Transverse colon (tissue), 4 donors: ENCODE results near the gene VSIG2. TPM values are rescaled to one million over a fixed set of nuclear protein-coding genes. Genes with fewer than 3 reads are reported as not detected.
"Not testable (repeated sequence)": the region's sequence is repeated elsewhere in the genome, so short reads cannot be mapped to it uniquely, and the experiment has no call there.

Source experiments
- DNase-seq: peaks from one replicate; pipeline ENCODE4 v3.0.0-alpha.2; 2019
- H3K27ac ChIP-seq, 4 donors: fragments of 200-600 bp; sonication (generic); 2 replicates each; pipeline ENCODE4 v1.5.1; 2016 to 2018; ENCODE audit warnings: inconsistent platforms in 4 of 4
- H3K27me3 ChIP-seq: fragments of 200-600 bp; sonication (generic); 2 replicates; pipeline ENCODE4 v1.5.1; 2017; ENCODE audit warnings: inconsistent platforms
- H3K36me3 ChIP-seq, 4 donors: fragments of 200-600 bp; sonication (generic); 2 replicates each; pipeline ENCODE4 v1.5.1; 2017 to 2019; ENCODE audit warnings: inconsistent platforms in 4 of 4
- H3K4me1 ChIP-seq, 4 donors: fragments of 200-600 bp; sonication (generic); 2 replicates each; pipeline ENCODE4 v1.5.1; 2017 to 2020; ENCODE audit warnings: inconsistent platforms in 4 of 4
- H3K4me3 ChIP-seq, 4 donors: fragments of 200-600 bp; sonication (generic); 1 replicate in 1 of 4; 2 replicates in 3 of 4; pipeline versions ENCODE4 v1.5.1 to v1.6.1; 2017 to 2019; ENCODE audit warnings: inconsistent platforms in 4 of 4
- H3K9me3 ChIP-seq, 2 donors: fragments of 200-600 bp; sonication (generic); 2 replicates each; pipeline ENCODE4 v1.5.1; 2017 to 2019; ENCODE audit warnings: inconsistent platforms in 2 of 2
- EP300 ChIP-seq: sonication (generic); formaldehyde crosslinking; IDR thresholded peaks from one replicate; pipeline ENCODE4 v1.6.1; 2017; ENCODE audit warnings: antibody characterized with exemption, low read depth
- POLR2A ChIP-seq: fragments of 450-650 bp; IDR thresholded peaks from one replicate; pipeline ENCODE4 v1.6.1; 2016; ENCODE audit warnings: antibody characterized with exemption, mild to moderate bottlenecking, moderate library complexity
- POLR2AphosphoS5 ChIP-seq, 3 donors: sonication (generic); formaldehyde crosslinking; IDR thresholded peaks; one replicate each; pipeline ENCODE4 v1.6.1; 2016; ENCODE audit warnings: antibody characterized with exemption in 3 of 3
- WGBS, 2 donors: methylation state at CpG; one replicate each; pipeline ENCODE4 v1.1.5; 2018; ENCODE audit warnings: low coverage in 1 of 2; 5-methylcytosine and 5-hydroxymethylcytosine counted together
- in situ Hi-C, 4 donors: fragments of 200-750 bp; cut with MboI; loops; one replicate each; pipeline versions ENCODE4 v1.15.0 to v1.15.1; 2017; ENCODE audit warnings: low sequenced_read_pairs in 3 of 4, low pct_ligation_motif_present in 1 of 4, low pct_unique_long_range_greater_than_20kb in 1 of 4
- intact Hi-C: fragments of 100-400 bp; cut with DNase I; formaldehyde crosslinking; loops from one replicate; pipeline ENCODE4 v1.15.1; 2023; ENCODE audit warnings: low total_unique reads
- total RNA-seq, 4 donors: library from RNA; depleted of rRNA; stranded (reverse); fragments of >200 nt; gene quantifications; one replicate each; pipeline ENCODE4 v1.1.0, GENCODE V29; 2016
- TF ChIP-seq, protein P1 (sequence below), 5 experiments: fragments of 200-600 bp in 3 of 5; fragments of 450-650 bp in 2 of 5; sonication (generic) in 3 of 5; IDR thresholded peaks; 1 replicate in 2 of 5; 2 replicates in 3 of 5; pipeline ENCODE4 v1.5.1; 2016 to 2017; ENCODE audit warnings: antibody characterized with exemption in 5 of 5, inconsistent platforms in 3 of 5, mild to moderate bottlenecking in 2 of 5, moderate library complexity in 1 of 5

Gene VSIG2
- total RNA-seq, 4 donors from 2014 or later = 91.3 to 160 (median 108) TPM

DNA sequence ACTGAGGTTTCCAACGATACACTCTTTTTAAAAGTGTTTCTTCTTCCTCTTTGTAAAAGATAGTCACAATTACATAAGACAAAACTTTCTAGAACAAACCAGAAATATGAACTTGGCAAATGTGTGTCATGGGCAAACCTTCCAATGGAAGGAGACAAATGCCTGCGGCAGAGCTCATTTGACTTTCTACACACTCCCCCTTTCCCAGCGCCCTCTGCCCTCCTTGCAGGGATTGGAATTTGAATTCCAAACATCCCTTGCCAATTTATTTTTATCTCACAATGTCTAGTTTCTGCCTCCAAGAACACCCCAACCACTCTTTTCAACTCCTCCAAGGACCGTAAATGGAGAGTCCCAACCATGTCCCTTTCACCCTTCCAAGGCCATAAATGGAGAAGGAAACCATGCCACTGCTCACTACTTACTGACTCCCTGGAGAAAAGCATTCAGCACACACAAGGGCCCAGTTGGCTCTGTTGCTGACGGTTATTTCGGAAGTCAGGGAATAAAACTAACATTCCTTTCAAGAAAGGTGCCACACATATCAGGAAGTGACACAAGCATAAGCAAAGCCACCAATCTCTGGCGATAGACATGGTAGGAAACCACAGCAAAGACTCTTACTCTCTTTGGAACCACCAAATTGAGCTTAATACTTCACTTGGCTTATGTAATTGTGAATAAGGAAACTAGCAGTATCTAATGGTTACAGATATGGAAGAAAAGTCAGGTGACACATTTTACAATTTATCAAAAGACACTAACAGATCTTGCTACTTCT lies 25.0 kb upstream of the VSIG2 start:
- Histone ChIP-seq H3K27me3 (no peaks in the 10 kb centered on the region), H3K36me3 (peaks cover 0 to 3% (median 0%) of the 10 kb centered on the region in 4 donors), H3K4me3 (no peak overlapping the region), H3K4me1 (no peaks in the 10 kb centered on the region), H3K9me3 (no peaks in the 10 kb centered on the region), H3K27ac (no peak overlapping the region)
- intact Hi-C loops (no loop called here), in situ Hi-C loops (no loop called here)
- WGBS, 2 donors = 93 to 98% methylated on average over 4 to 7 of the region's 7 CpGs
- TF ChIP-seq POLR2AphosphoS5 (IDR thresholded peaks at IDR 0.05) (no peak), EP300 (no peak), POLR2A (no peak)
- TF ChIP-seq, protein P1, sequence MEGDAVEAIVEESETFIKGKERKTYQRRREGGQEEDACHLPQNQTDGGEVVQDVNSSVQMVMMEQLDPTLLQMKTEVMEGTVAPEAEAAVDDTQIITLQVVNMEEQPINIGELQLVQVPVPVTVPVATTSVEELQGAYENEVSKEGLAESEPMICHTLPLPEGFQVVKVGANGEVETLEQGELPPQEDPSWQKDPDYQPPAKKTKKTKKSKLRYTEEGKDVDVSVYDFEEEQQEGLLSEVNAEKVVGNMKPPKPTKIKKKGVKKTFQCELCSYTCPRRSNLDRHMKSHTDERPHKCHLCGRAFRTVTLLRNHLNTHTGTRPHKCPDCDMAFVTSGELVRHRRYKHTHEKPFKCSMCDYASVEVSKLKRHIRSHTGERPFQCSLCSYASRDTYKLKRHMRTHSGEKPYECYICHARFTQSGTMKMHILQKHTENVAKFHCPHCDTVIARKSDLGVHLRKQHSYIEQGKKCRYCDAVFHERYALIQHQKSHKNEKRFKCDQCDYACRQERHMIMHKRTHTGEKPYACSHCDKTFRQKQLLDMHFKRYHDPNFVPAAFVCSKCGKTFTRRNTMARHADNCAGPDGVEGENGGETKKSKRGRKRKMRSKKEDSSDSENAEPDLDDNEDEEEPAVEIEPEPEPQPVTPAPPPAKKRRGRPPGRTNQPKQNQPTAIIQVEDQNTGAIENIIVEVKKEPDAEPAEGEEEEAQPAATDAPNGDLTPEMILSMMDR (IDR thresholded peaks at IDR 0.05) = no peak
- DNase-seq = no peak

DNA sequence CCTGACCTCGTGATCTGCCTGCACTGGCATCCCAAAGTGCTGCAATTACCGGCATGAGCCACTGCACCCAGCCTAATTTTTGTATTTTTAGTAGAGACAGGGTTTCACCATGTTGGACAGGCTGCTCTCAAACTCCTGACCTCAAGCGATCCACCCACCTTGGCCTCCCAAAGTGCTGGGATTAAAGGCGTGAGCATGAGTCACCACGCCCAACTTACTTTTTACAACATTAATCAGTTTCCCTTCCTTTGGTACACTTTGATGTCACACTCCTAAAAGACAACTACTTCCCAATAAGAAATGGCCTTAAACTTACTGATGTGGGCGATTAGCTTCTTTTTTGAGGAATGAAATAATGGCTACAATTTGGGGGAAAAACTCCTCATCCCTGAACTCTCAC lies 18.9 kb upstream of the VSIG2 start:
- DNase-seq, H3K27ac ChIP-seq, intact Hi-C loops, H3K4me3 ChIP-seq, H3K9me3 ChIP-seq, H3K27me3 ChIP-seq: not testable (repeated sequence)
- in situ Hi-C loops = loop anchor here in 1 of 4 donors (25.0 kb wide), 1 partner anchor 109 kb away; the partner anchor contains the start of genes SIAE and SPA17
- 92 to 94% methylated on average over 6 of the region's 6 CpGs for WGBS, 2 donors
- Histone ChIP-seq H3K36me3 (peaks cover 0 to 17% (median 0%) of the 10 kb centered on the region in 4 donors), H3K4me1 (peaks cover 0 to 11% (median 3%) of the 10 kb centered on the region in 4 donors)

DNA sequence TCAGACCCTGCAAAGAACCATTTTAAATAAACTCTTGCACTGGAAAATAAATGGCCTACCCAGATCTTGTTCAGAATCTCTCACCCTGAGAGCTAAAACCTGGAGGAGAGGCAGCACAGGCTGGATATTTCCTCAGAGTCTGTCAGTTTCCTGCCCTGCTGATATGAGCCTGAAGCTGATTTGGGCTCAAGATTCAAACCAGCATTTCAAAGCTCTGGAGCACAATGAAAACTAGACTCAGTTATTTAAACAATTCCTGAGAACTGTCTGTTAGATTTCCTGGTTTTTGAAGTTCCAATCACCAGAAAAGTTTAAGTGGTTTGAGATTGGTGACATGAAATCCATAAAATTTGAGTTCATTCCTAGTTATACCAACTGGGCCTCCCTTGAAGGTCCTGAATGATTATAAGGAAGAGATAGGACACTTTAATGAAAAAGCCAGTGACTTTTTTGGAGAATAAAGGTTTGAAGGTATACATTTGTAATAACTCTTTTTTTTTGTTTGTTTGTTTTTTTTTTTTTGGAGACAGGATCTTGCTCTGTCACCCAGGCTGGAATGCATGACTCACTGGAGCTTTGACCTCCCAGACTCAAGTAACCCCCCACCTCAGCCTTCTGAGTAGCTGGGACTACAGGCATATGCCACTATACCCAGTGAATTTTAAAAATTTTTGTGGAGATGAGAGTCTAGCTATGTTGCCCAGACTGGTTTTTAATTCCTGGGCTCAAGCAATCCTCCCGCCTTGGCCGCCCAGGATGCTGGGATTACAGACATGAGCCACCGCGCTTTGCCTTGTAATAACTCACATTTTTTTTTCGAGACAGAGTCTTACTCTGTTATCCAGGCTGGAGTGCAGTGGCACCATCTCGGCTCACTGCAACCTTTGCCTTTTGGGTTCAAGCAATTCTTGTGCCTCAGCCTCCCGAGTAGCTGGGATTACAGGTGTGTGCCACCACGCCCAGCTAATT lies 18.0 kb upstream of the VSIG2 start:
- WGBS, 2 donors = 96% methylated on average over 4 to 8 of the region's 8 CpGs
- Histone ChIP-seq H3K36me3 (peaks cover 0 to 17% (median 0%) of the 10 kb centered on the region in 4 donors), H3K27ac (peak overlapping the region in 3 of 4 donors; percentile 43 to 59 (median 57)), H3K9me3 (no peaks in the 10 kb centered on the region), H3K4me1 (peaks cover 0 to 11% (median 3%) of the 10 kb centered on the region in 4 donors), H3K27me3 (no peaks in the 10 kb centered on the region), H3K4me3 (no peak overlapping the region)
- TF ChIP-seq, protein P1 (IDR thresholded peaks at IDR 0.05) = no peak
- TF ChIP-seq EP300 (no peak), POLR2AphosphoS5 (IDR thresholded peaks at IDR 0.05) (no peak), POLR2A (no peak)
- intact Hi-C loops (no loop called here), in situ Hi-C loops (loop anchor here in 2 of 4 donors (10.0 to 25.0 kb wide), 3 partner anchors 65 to 108 kb away; partner anchors contain the start of genes SIAE (in 1 of the 2) and SPA17 (in 1 of the 2))
- DNase-seq = no peak

DNA sequence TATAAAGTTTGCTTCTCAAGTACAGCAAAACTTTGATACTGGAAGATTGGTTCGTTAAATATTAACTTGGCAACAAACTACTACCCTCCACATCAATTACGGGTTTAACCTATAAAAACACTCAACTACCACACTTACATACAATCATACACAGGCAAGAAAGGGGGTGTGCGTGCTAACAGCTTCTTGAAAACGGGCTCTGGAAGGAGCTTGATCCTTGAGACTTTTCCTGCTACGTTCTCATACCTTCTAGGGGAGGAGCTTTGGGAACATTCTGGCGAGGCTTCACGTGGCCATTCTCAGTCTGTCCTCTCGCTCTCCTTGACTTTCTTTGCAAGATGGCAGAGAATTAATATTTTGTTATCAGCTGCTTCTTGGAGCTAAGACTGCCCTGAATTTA lies 16.9 kb upstream of the VSIG2 start:
- WGBS, 2 donors = 53 to 64% methylated on average over 4 to 8 of the region's 8 CpGs
- intact Hi-C loops = no loop called here
- H3K27ac ChIP-seq = peak overlapping the region in 3 of 4 donors; percentile 43 to 59 (median 57)
- H3K27me3 ChIP-seq = no peaks in the 10 kb centered on the region
- H3K36me3 ChIP-seq = peaks cover 0 to 17% (median 0%) of the 10 kb centered on the region in 4 donors
- H3K4me1 ChIP-seq = peaks cover 0 to 13% (median 4%) of the 10 kb centered on the region in 4 donors
- in situ Hi-C loops = loop anchor here in 2 of 4 donors (10.0 to 25.0 kb wide), 3 partner anchors 66 to 107 kb away; partner anchors contain the start of genes SIAE (in 1 of the 2) and SPA17 (in 1 of the 2)
- H3K9me3 ChIP-seq = no peaks in the 10 kb centered on the region
- TF ChIP-seq, protein P1 (IDR thresholded peaks at IDR 0.05) = no peak
- TF ChIP-seq POLR2AphosphoS5 (IDR thresholded peaks at IDR 0.05) = no peak
- no peak for TF ChIP-seq EP300
- TF ChIP-seq POLR2A = no peak
- peak; percentile 57 for DNase-seq
- no peak overlapping the region for H3K4me3 ChIP-seq
